Rectal smooth muscle tissue (tissue), 1 donor: ENCODE results near the gene XXYLT1.

Experiments
- H3K27ac ChIP-seq: one replicate; pipeline ENCODE4 v1.7.0; 2013; ENCODE audit warnings: low read depth, low read length, inconsistent platforms
- H3K27me3 ChIP-seq: one replicate; pipeline ENCODE4 v1.7.0; 2013; ENCODE audit warnings: low read length; ENCODE audit not compliant: control insufficient read depth, insufficient read depth
- H3K36me3 ChIP-seq: one replicate; pipeline ENCODE4 v1.7.0; 2013; ENCODE audit warnings: low read length; ENCODE audit not compliant: control insufficient read depth, insufficient read depth
- H3K4me1 ChIP-seq: one replicate; pipeline ENCODE4 v1.7.0; 2013; ENCODE audit warnings: low read length; ENCODE audit not compliant: control insufficient read depth, insufficient read depth
- H3K4me3 ChIP-seq: one replicate; pipeline ENCODE4 v1.7.0; 2013; ENCODE audit warnings: low read length
- H3K9ac ChIP-seq: one replicate; pipeline ENCODE4 v1.7.0; 2013; ENCODE audit warnings: low read length

Gene XXYLT1

GRCh38 chr3:195036974-195037373 lies 234.0 kb downstream of the XXYLT1 start:
- Histone ChIP-seq H3K4me3 (no peak overlapping the region), H3K27ac (no peak overlapping the region), H3K9ac (no peak overlapping the region), H3K36me3 (no peaks in the 10 kb centered on the region), H3K4me1 (no peaks in the 10 kb centered on the region), H3K27me3 (no peaks in the 10 kb centered on the region)

- Histone ChIP-seq H3K4me3 (no peak overlapping the region), H3K36me3 (no peaks in the 10 kb centered on the region), H3K27ac (no peak overlapping the region), H3K4me1 (no peaks in the 10 kb centered on the region), H3K27me3 (no peaks in the 10 kb centered on the region), H3K9ac (no peak overlapping the region)
Measured at GRCh38 chr3:195036574-195036973, 234.4 kb downstream of the XXYLT1 start.

- H3K27ac ChIP-seq: no peak overlapping the region
- no peaks in the 10 kb centered on the region for H3K36me3 ChIP-seq
- no peaks in the 10 kb centered on the region for H3K4me1 ChIP-seq
- H3K9ac ChIP-seq: no peak overlapping the region
- no peak overlapping the region for H3K4me3 ChIP-seq
- H3K27me3 ChIP-seq: no peaks in the 10 kb centered on the region
Measured at GRCh38 chr3:195036203-195036505, 234.8 kb downstream of the XXYLT1 start.

- Histone ChIP-seq H3K27me3 (no peaks in the 10 kb centered on the region), H3K36me3 (no peaks in the 10 kb centered on the region), H3K27ac (no peak overlapping the region), H3K4me3 (no peak overlapping the region), H3K9ac (no peak overlapping the region), H3K4me1 (no peaks in the 10 kb centered on the region)
Measured at GRCh38 chr3:195035345-195036202, 235.4 kb downstream of the XXYLT1 start.

- H3K27ac ChIP-seq: no peak overlapping the region
- no peak overlapping the region for H3K9ac ChIP-seq
- no peaks in the 10 kb centered on the region for H3K27me3 ChIP-seq
- no peaks in the 10 kb centered on the region for H3K4me1 ChIP-seq
- no peak overlapping the region for H3K4me3 ChIP-seq
- H3K36me3 ChIP-seq: no peaks in the 10 kb centered on the region
Measured at GRCh38 chr3:195034541-195034940, 236.4 kb downstream of the XXYLT1 start.

GRCh38 chr3:195034101-195034500 lies 236.9 kb downstream of the XXYLT1 start:
- Histone ChIP-seq H3K4me3 (no peak overlapping the region), H3K4me1 (no peaks in the 10 kb centered on the region), H3K9ac (no peak overlapping the region), H3K27ac (no peak overlapping the region), H3K27me3 (no peaks in the 10 kb centered on the region), H3K36me3 (no peaks in the 10 kb centered on the region)

- H3K27me3 ChIP-seq: no peaks in the 10 kb centered on the region
- H3K4me1 ChIP-seq: no peaks in the 10 kb centered on the region
- no peak overlapping the region for H3K27ac ChIP-seq
- H3K36me3 ChIP-seq: no peaks in the 10 kb centered on the region
- H3K9ac ChIP-seq: no peak overlapping the region
- H3K4me3 ChIP-seq: no peak overlapping the region
Measured at GRCh38 chr3:195033531-195034091, 237.3 kb downstream of the XXYLT1 start.

- no peak overlapping the region for H3K9ac ChIP-seq
- no peaks in the 10 kb centered on the region for H3K27me3 ChIP-seq
- H3K4me3 ChIP-seq: no peak overlapping the region
- H3K4me1 ChIP-seq: no peaks in the 10 kb centered on the region
- H3K27ac ChIP-seq: no peak overlapping the region
- H3K36me3 ChIP-seq: no peaks in the 10 kb centered on the region
Measured at GRCh38 chr3:195032955-195033354, 238.0 kb downstream of the XXYLT1 start.

- Histone ChIP-seq H3K4me3 (no peak overlapping the region), H3K9ac (no peak overlapping the region), H3K36me3 (no peaks in the 10 kb centered on the region), H3K4me1 (no peaks in the 10 kb centered on the region), H3K27ac (no peak overlapping the region), H3K27me3 (no peaks in the 10 kb centered on the region)
Measured at GRCh38 chr3:195032106-195032759, 238.7 kb downstream of the XXYLT1 start.

GRCh38 chr3:195031574-195032003 lies 239.4 kb downstream of the XXYLT1 start:
- Histone ChIP-seq H3K4me1 (no peaks in the 10 kb centered on the region), H3K9ac (no peak overlapping the region), H3K27ac (no peak overlapping the region), H3K36me3 (no peaks in the 10 kb centered on the region), H3K27me3 (no peaks in the 10 kb centered on the region), H3K4me3 (no peak overlapping the region)

- H3K36me3 ChIP-seq: no peaks in the 10 kb centered on the region
- peak overlapping the region; percentile 7 for H3K27ac ChIP-seq
- no peaks in the 10 kb centered on the region for H3K27me3 ChIP-seq
- H3K4me1 ChIP-seq: no peaks in the 10 kb centered on the region
- H3K9ac ChIP-seq: no peak overlapping the region
- no peak overlapping the region for H3K4me3 ChIP-seq
Measured at GRCh38 chr3:195030791-195031321, 240.1 kb downstream of the XXYLT1 start.

- Histone ChIP-seq H3K4me1 (no peaks in the 10 kb centered on the region), H3K27ac (no peak overlapping the region), H3K36me3 (no peaks in the 10 kb centered on the region), H3K9ac (no peak overlapping the region), H3K4me3 (no peak overlapping the region), H3K27me3 (no peaks in the 10 kb centered on the region)
Measured at GRCh38 chr3:195028877-195029606, 241.9 kb downstream of the XXYLT1 start.
